NOMO-1 (cell line): ENCODE data around the gene PHAF1.

Experiments used
- DNase-seq, 2 experiments: peaks; one replicate each; lab custom pipeline; 2025; ENCODE audit not compliant: unreplicated experiment in 2 of 2; lab: John Stamatoyannopoulos, UW

PHAF1 gene

DNA sequence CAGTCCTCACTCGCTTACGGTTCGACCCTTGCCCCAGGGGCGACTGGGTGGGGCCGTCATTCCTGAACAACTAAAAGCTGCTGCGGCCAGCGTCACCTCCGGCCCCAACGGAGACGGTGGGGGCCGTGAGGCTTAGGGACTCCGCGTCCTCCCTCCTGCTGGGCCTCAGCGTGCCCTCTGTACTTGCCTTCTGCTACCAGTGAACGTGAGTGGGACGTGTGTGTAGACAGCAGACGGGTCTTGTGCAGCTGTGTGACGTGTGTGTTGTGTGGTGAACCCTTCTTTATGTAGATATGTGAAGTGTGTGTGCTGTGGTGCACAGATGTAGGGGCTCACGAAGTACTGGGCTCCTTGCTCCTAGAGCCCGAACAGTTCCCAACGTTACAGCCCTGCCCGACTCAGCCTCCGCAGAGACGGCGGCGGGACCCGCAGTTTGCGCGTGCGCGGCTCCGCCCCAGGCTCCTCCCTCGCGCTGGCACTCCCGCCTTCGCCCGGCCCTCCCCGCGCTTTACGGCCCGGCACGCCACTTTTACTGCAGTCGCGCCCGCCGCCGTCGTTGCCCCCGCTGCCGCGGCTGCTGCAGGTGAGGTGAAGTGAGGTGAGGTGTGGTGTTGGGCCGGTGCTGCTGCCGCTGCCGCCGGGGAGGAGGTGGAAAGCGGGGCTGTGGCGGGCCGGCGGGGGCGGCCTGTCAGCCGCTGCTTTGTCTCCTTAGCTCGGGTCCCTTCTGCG is at the start of gene PHAF1:
TSS of gene PHAF1 (plus strand) at position 535 of the 729 bp plus-strand sequence. CDS start 235 bp downstream, outside the sequence.
- DNase-seq: peak; percentile 82 to 92

DNA sequence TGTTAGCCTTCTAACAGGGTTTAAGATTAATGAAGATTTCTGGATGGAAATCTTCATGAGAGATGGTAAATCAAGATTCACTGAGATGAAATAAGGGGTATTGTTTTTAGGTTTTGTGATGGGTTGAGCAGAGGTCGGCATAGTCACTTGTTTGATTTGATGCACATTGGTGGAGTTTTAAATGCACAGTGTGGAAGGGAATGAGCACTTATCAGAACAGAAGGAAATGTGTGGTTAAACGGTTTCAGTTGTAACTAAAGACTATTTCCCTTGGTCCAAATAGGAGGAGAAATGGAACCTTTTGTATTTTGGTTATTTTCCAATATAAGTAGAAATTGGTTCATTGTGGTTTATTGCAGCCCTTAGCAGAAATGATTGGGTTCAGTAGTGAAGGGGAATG is 46.7 kb upstream of the PHAF1 start:
- DNase-seq: no peak

DNA sequence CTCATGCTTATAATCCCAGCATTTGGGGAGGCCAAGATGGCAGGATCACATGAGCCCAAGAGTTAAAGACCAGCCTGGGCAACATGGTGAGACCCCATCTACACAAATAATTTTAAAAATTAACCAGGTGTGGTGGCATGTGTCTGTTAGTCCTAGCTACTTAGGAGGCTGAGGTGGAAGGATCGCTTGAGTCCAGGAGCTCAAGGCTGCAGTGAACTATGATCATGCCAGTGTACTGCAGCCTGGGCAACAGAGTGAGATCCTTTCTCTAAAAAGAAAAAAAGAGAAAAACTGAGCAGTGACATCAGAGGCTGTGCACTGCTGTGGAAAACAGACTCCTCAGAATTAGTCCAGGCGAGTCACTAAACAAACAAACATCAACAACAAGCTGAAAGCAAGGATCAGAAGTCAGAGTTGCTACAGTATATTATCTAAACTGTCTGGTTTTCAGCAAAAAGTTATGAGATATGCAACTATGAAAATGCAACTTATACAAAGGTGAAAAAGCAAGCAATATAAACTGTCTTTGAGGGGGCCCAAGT is 41.5 kb upstream of the PHAF1 start:
- no peak for DNase-seq

DNA sequence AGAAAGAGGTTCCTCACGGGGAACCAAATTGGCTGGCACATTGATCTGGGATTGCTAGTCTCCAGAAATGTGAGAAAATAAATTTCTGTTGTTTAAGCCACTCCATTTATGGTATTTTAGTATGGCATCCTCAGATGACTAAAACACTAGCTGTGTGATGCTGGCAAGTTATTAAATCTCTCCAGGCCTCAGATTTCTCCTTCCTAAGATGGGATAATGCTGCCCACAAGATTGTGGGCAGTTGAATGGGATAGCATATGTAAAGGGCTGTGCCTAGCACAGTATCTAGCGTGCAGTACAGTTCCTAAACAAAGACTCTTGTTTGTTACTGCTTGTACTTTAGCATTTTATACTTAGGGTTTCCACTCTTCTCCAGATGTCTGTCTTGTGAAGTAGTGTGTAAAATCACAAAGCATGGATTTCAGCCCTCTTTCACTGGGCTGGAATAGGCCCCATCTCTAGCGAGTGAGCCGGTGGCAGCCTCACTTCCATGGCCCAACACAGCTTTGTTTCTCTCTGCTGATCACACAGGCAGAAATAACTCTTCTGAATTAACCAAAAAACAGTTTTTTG is 38.2 kb upstream of the PHAF1 start:
- DNase-seq: no peak

DNA sequence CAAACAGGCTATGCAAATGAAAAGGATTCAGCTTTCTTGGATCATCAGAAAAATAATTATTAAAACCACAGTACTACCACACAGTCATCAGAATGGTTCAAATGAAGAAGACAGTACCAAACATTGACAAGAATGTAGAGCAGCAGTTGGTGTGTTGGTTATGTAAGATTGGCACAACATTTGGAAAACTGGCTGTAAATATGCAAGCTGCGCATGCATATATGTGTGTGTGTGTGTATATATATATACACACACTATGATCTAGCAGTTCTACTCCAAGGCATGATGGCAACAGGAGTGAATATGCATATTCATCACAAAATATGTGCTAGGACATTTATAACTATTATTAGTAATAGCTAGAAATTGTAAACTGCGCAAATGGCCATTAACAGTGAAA is 34.4 kb upstream of the PHAF1 start:
- no peak for DNase-seq

DNA sequence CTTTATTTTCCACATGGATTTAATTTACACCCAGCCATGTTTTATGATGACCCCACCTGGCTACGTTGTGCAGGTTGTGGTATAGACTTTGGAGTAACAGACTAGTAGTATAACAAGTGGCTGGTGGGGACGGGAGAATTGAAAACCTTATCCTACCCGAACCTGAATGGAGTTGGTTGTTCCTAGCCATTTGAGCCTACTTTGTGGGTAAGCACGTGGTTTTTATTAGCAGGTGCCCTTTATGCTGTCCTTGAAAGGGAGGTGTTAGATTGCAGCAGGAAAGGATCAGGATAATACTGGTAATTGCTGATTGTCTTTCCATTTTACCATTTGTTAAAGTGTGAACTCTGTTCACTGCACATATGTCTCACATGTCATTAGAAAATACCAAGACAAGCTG is 31.9 kb upstream of the PHAF1 start:
- DNase-seq: no peak

DNA sequence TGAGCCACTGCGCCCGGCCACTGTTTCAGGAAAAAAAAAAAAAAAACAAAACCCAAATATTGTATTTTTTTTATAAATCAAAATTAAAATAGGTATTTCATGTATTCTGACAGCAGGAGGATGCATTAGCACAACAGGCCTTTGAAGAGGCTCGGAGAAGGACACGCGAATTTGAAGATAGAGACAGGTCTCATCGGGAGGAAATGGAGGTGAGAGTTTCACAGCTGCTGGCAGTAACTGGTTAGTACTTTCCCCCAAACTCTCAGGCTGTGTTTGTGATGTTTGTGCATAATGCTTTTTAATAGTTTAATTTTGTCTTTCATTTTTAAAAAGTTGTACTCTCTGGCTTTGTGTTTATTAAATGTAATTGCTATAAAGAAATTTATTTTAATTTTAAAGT is 27.6 kb upstream of the PHAF1 start:
- no peak for DNase-seq

DNA sequence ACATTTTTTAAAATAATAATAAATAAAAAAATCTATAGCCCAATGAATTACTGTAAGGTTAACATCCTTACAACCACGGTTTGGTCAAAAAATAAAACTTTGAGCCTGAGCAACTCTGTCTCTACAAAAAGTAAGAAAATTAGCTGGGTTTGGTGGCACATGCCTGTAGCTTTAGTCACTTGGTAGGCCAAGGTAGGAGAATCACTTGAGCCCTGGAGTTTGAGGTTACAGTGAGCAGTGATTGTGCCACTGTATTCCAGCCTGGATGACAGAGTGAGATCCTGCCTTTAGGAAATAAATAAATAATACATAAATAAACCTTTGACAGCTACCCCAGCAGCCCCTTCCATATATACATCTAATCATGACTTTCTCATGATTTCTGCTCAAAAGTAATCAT is 26.9 kb upstream of the PHAF1 start:
- DNase-seq: no peak

DNA sequence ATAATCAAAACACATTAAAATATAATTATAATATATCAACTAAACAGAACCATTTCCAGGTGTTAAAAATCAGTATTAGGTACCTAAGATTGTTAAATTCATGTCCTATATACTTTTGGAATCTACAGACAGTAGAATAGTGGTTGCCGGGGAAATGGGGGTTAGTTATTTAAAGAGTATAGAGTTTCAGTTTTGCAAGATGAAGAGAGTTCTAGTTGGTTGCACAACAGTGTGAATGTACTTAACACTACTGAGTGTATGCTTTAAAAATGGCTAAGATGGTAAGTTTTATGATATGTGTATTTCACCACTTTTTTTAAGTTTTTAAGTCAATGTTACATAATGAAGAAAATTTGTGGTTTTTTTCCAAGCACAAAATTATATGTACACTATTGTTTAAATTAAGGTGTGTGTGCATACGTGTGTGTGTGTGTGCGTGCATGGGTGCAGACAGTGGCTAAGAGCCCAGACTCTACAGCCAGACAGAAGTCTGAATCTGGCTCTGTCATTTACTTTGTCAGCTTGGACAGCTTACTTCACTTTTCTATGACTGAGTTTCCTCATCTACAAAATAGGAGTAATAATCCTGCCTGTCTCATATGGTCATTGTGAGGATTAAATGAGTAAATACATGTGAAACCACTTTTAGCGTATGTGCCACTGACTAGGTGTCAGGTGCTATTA is 25.3 kb upstream of the PHAF1 start:
- DNase-seq: peak; percentile 61 to 89

DNA sequence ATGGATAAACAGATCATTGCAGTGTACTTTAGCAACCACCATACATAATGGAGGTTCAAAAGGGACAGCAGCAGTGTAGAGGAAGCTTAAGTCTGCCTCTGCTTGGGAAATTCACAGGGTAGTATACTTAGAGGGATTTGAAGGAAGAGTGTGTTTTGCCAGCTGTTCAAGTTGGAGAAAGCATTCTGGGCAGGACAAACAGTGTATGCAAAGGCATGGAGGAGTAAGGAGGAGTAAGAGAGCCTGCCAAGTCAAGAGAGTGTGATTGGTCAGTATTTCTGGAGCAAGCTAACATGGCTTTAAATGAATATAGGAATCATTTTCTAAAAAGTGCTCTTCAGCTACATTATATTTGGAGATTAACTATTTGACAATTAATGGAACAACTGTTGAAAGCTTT is 22.9 kb upstream of the PHAF1 start:
- DNase-seq: no peak

DNA sequence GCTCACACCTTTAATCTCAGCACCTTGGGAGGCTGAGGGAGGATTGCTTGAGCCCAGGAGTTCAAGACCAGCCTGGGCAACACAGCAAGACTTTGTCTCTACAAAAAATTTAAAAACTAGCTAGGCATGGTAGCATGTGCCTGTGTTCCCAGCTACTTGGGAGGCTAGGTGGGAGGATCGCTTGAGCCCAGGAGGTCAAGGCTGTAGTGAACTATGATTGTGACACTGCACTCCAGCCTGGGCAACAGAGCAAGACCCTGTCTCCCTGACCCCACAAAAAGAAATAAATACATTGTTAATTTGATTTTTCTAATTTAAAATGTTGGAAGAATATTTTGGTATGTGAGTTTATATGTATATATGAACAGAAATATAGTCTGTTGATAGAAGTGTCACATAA is 22.4 kb upstream of the PHAF1 start:
- no peak for DNase-seq

DNA sequence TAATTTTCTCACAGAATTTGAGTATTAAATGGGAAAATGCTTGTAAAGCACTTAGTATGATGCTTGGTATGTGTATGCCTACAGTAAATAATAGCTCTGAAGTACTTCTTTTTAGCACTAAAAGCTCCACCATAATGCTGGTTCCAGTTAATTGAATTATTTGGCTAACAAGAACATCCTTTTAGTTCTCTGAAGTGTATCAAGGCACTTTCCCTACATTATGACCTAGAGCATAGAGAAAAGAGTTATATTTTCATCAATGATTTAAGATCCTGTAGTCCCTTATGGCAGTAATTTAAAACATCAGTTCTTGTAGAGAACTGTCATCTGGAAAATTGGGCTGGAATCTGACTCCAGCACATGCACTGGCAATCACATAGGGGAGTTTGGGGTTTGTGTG is 21.9 kb upstream of the PHAF1 start:
- DNase-seq: no peak

DNA sequence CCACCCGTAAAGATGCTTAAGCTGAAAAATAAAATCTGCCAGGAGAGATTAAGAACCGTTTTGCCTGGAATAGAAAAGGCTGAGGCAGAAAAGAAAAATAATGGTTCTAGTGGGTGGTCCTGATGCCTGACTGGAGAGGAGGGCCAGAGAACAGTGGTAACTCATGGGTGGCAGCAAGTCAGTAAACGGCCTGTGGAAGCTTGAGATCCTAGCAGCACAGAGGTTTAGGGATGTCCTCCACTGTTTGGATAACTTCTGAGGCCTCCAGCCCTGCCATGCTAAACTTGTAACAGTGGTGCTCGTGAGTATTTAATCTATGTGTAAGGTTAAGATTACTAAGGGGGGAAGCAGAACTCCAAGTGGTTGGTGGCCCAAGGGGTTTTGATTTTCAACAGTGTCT is 21.2 kb upstream of the PHAF1 start:
- no peak for DNase-seq

DNA sequence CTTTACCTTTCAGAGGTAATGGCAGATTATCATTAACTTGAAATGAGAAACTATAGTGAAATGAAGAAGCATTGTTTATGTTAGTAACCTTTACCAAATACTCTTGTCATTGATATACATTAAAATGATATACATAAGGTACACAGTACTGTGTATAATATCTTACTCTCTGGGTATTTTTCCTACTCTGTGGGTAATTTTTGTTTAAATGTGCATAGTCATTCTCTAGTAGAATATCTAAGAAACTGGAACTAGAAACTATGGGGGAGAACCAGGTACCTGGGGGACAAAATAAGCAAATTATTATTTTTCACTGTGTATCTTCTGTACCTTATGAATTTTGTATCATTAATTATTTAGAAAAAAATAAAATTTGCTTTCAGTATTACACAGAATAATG is 20.6 kb upstream of the PHAF1 start:
- DNase-seq: no peak

DNA sequence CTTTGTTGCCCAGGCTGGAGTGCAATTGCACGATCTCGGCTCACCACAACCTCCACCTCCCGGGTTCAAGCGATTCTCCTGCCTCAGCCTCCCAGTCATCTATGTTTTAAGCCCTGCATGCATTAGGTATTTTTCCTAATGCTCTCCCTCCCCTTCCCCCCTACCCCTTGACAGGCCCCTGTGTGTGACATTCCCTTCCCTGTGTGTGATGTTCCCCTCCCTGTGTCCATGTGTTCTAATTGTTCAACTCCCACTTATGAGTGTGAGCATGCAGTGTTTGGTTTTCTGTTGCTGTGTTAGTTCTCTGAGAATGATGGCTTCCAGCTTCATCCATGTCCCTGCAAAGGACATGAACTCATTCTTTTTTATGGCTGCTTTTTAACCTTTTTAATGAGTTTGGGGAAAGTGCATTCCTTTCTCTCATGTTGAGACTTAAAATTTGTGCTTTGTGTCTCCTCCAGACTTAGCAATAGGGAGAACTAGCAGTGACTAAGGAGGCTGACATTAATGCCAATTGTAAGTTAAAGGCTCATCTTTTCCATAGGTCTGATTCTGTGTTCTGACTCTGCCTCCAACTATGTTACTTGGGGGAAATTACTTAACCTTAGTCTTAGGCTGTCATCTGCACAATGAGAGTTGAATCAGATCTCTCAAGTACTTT is 17.7 kb upstream of the PHAF1 start:
- no peak for DNase-seq

DNA sequence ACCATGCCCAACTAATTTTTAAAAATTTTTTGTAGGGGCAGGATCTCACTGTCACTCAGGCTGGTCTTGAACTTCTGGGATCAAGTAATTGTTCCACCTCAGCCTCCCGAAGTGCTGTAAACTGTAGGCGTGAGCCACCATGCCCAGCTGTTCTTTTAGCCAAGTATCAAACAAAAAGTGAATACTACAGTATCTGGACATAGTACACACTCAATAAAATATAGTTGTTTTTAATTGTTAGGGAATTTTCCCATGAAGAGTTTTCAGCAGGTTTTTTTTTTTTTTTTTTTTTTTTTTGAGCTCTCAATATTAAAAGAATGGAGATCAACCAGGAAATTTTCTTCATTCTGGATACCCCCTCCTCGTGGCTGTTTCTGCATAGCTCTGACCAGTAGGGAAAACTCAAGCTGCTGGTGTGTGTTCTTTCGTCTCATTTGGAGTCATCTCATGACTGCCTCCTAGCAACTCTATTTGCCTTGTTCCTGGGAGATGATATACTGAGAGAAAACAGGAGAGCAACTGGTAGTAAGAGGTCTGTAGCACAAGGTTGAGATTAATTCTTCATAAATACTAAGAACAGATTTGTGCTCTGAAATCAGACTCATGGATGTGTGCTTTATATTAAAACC is 16.5 kb upstream of the PHAF1 start:
- no peak for DNase-seq

DNA sequence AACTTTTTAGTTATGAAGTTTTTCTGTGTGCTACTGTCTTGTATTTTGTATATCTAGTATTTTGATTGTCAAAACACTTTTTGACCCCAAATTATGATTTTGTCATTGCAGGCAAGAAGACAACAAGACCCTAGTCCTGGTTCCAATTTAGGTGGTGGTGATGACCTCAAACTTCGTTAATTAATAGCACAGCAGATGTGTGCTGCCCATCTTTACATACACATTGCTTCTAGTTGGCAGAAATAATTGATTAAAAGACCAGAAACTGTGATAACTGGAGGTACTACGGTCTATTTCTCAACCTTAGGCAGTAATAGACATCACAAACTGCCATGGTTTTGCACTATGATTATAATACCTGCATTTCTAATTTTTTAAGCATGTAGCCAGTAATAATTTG is 11.1 kb upstream of the PHAF1 start:
- no peak for DNase-seq

DNA sequence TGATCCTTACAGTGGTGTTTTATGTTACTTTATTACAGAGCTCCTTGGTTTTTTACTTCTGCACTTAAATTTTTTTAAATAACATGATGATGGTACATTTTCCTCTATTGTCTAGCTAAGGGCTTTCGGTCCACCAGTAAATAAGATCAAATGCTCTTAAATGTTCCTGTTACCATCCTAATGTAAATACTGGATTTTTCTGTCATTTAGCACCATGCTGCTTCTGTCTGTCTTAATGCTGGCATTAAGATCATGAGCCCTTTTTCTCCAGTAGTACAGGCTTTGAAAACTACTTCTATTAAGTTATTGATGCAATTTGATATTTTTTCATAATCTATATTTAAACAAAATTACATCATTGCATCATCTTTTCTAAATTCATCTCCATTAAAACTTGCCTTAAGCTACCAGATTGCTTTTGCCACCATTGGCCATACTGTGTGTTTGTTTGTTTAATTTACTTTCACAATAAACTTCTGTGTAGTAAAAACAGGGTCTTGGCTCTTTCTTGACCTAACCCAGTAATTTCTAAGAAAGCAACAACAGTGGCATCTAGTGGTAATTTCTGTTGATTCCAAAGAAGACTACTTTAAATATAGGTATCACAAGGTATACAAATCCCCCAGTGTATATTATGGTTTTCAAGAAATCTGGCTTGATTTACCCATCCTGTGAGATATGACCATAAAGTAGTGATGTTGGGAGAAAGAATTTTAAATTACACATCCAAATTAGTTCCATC is 9.0 kb upstream of the PHAF1 start:
- DNase-seq: no peak

DNA sequence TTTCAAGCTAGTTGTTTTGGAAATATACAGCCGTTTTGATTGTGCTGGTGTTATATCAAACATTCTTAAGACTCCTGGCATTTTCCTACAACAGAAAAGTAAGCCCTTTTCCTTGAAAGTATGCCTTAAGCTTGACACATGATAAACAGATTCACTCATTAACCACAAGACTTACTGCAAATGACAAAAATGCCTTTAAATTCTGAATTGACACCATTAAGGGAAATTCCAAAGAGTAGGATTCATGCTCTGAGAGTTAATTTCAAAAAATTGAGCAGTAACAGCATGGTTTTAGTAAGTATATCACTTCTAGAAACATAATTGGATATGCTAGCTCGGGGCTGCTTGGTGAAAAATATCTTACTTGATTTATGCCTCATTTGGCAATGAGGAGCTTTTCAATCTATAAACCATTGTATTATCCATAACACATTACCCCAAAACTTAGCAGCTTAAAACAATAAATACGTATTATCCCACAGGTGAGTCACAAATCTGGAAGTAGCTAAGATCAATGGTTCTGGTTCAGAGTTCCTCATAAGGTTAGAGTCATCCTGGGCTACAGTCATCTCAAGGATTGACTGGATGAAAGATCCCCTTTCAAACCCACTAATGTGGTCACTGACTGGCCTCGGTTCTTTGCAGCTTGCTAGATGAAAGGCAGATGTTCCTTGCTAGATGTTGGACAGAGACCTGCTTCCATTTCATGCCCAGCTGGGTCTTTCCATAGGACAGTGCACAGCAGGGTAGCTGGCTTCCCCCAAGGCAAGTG is 8.2 kb upstream of the PHAF1 start:
- DNase-seq: no peak

DNA sequence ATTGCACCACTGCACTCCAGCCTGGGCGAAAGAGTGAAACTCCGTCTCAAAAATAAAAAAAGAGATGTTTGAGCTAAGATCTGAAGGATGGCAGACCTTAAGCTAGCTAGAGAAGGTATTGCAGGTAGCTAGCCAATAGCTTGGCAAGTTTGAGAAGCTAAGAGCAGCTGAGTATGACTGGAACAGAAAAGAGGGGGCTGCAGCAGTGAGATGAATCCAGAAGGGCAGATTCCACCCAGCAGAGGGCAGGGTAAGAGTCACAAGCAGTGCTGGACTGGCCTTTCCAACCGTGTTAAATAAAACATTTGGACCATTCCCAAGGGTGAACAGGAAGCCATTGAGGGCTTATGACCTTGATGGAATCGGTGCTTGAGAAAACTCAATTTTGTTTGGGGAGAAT is 5.7 kb upstream of the PHAF1 start:
- no peak for DNase-seq
